HL-60 (cell line): ENCODE results near the gene ITGA5.

Experiments
- DNase-seq, 2 experiments: peaks; one replicate each; pipeline ENCODE4 v3.0.0-alpha.2; 2010 to 2020; ENCODE audit warnings: low read depth in 1 of 2, low spot score in 1 of 2
- H3K27ac ChIP-seq: fragments of 250-450 bp; sonication (Bioruptor Pico); replicated peaks from 2 replicates; pipeline ENCODE4 v1.5.1; 2020; ENCODE audit warnings: mild to moderate bottlenecking, moderate library complexity
- H3K27me3 ChIP-seq: fragments of 250-450 bp; sonication (Bioruptor Pico); 2 replicates; pipeline ENCODE4 v1.5.1; 2021; ENCODE audit warnings: mild to moderate bottlenecking, moderate library complexity; ENCODE audit not compliant: insufficient read depth, poor library complexity, severe bottlenecking
- H3K4me3 ChIP-seq: replicated peaks from 2 replicates; pipeline ENCODE4 v1.5.1; 2011; ENCODE audit warnings: mild to moderate bottlenecking, control low read depth, low read length; ENCODE audit not compliant: insufficient read depth
- GABPA ChIP-seq: IDR thresholded peaks from 2 replicates; pipeline ENCODE4 v1.6.1; 2012; ENCODE audit warnings: low read depth
- POLR2AphosphoS5 ChIP-seq: IDR thresholded peaks from 2 replicates; pipeline ENCODE4 v1.6.1; 2012; ENCODE audit warnings: low read depth
- SPI1 ChIP-seq: IDR thresholded peaks from 2 replicates; pipeline ENCODE4 v1.6.1; 2012; ENCODE audit warnings: low read depth, mild to moderate bottlenecking, borderline replicate concordance
- TF ChIP-seq, protein P1 (sequence below): IDR thresholded peaks from one replicate; pipeline ENCODE4 v1.5.1; 2011; ENCODE audit warnings: low read length, control low read depth, inconsistent platforms; ENCODE audit not compliant: insufficient read depth
- TF ChIP-seq, protein P2 (sequence below): IDR thresholded peaks from 2 replicates; pipeline ENCODE4 v1.6.1; 2012; ENCODE audit warnings: low read depth; ENCODE audit not compliant: insufficient replicate concordance

The ITGA5 gene

DNA sequence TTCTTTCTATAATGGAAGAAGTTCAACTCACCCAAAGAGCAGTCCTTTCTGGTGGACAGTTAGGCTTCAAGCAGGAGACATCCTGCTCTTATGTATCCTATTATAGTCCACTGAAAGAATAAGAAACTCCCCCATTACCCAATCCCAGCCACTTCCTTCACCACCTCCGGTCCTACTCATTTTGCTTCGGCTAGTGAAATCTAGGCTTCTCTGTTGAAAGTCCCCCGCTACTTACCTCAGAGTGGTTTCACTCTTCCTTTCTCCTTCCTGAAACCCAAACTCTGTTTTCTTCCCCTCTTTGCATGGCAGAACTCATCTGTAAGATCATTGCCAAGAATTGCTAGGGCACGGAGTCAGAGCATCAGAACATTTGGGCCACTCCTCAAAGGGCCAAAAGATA, 54.7 kb downstream of the ITGA5 start, which contains the start of gene GPR84:
GPR84 (minus strand) TSS at position 74 of the 400 bp plus-strand sequence. CDS start 635 bp downstream, outside the sequence.
- H3K4me3 ChIP-seq, result peak within 1 kb of the TSS; percentile 32
- peak in 1 of 2 experiments; percentile 88 for DNase-seq
- H3K27me3 ChIP-seq, result no peaks in the 10 kb centered on the region
- TF ChIP-seq SPI1 (peak; percentile 52; the same call in 1 of the 2 replicates), POLR2AphosphoS5 (no peak)
- TF ChIP-seq, protein P1, sequence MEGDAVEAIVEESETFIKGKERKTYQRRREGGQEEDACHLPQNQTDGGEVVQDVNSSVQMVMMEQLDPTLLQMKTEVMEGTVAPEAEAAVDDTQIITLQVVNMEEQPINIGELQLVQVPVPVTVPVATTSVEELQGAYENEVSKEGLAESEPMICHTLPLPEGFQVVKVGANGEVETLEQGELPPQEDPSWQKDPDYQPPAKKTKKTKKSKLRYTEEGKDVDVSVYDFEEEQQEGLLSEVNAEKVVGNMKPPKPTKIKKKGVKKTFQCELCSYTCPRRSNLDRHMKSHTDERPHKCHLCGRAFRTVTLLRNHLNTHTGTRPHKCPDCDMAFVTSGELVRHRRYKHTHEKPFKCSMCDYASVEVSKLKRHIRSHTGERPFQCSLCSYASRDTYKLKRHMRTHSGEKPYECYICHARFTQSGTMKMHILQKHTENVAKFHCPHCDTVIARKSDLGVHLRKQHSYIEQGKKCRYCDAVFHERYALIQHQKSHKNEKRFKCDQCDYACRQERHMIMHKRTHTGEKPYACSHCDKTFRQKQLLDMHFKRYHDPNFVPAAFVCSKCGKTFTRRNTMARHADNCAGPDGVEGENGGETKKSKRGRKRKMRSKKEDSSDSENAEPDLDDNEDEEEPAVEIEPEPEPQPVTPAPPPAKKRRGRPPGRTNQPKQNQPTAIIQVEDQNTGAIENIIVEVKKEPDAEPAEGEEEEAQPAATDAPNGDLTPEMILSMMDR, result no peak
- TF ChIP-seq, protein P2, sequence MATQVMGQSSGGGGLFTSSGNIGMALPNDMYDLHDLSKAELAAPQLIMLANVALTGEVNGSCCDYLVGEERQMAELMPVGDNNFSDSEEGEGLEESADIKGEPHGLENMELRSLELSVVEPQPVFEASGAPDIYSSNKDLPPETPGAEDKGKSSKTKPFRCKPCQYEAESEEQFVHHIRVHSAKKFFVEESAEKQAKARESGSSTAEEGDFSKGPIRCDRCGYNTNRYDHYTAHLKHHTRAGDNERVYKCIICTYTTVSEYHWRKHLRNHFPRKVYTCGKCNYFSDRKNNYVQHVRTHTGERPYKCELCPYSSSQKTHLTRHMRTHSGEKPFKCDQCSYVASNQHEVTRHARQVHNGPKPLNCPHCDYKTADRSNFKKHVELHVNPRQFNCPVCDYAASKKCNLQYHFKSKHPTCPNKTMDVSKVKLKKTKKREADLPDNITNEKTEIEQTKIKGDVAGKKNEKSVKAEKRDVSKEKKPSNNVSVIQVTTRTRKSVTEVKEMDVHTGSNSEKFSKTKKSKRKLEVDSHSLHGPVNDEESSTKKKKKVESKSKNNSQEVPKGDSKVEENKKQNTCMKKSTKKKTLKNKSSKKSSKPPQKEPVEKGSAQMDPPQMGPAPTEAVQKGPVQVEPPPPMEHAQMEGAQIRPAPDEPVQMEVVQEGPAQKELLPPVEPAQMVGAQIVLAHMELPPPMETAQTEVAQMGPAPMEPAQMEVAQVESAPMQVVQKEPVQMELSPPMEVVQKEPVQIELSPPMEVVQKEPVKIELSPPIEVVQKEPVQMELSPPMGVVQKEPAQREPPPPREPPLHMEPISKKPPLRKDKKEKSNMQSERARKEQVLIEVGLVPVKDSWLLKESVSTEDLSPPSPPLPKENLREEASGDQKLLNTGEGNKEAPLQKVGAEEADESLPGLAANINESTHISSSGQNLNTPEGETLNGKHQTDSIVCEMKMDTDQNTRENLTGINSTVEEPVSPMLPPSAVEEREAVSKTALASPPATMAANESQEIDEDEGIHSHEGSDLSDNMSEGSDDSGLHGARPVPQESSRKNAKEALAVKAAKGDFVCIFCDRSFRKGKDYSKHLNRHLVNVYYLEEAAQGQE, result no peak
- H3K27ac ChIP-seq, result peak within 1 kb of the TSS; percentile 53

DNA sequence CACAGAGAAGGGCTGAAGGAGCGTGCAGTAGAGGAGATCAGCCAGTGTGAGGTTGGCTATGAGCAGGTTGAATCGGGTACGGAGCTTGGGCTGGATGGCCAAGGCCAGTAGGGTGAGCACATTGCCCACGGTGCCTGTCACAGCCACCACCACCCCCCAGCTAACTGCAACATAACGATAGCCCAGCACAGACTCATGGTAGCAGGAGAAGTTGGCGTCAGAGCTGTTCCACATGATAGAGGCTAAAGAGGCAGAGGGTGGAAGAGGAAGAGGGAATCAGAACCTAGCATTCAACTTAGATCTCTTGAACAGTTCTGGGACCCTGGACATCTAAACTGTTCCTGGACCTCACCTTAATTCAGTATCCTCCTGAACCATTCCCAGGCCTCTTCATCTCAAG, 55.4 kb downstream of the ITGA5 start:
- no peaks in the 10 kb centered on the region for H3K27me3 ChIP-seq
- peak overlapping the region; percentile 32 for H3K4me3 ChIP-seq
- TF ChIP-seq GABPA, result no peak
- no peak for TF ChIP-seq POLR2AphosphoS5
- TF ChIP-seq, protein P1, result no peak
- TF ChIP-seq, protein P2, result no peak
- TF ChIP-seq SPI1, result no peak
- DNase-seq, result peak in 1 of 2 experiments; percentile 28
- H3K27ac ChIP-seq, result peak overlapping the region; percentile 53

DNA sequence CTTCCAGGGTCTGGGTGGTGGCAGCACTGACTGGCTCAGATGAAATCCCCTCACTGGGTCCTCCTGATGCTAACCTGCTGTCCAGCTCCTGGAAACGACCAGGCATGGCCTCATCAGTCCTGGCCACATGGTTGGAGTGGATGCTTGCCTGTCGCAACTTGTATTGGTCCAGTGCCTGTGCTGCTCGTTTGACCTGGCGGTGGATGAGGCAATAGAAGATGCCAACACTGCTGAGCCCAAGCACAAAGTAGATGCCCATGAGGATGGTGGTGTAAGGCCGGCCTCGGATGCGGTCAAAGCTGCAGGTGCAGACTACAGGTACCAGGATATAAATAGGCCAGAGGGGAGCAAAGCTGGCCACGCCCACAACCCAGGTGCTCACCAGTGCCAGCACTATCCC, 56.0 kb downstream of the ITGA5 start:
- Histone ChIP-seq H3K27me3 (no peaks in the 10 kb centered on the region), H3K4me3 (peak overlapping the region; percentile 32), H3K27ac (no peak overlapping the region)
- TF ChIP-seq, protein P2, result no peak
- TF ChIP-seq GABPA (no peak), SPI1 (no peak), POLR2AphosphoS5 (no peak)
- TF ChIP-seq, protein P1, result no peak
- no peak for DNase-seq
